GM19240 (cell line): ENCODE results near the gene ANXA10.
"Not testable (repeated sequence)": the region's sequence is repeated elsewhere in the genome, so short reads cannot be mapped to it uniquely, and the experiment has no call there.

Experiments used
- DNase-seq: peaks from one replicate; pipeline ENCODE4 v3.0.0; 2011; ENCODE audit warnings: low spot score; ENCODE audit not compliant: insufficient read length

The ANXA10 gene

DNA sequence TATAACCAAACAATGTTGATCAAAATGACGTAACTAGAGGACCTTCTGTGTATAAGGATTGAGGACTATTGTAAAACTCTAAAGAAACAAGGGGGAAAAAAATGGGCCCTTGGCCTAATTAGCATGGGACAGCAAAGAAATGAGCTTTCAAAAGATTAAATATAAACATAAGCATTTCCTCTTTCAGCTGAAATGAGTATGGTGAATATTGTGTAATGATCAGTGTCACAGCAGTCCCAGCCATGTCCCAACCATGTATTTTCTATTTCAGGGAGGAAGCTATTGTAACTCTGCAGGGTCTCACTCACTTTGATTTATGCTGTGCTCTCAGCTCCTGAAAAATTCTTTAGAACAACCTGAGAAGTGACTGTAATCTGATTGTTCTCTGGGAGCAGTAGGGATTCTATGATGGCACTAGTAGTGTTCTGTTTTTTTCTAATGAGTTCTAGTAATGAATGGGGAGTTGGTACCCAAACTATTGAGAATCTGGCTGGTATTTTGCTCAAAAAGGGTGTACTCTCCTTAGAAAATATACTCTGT lies 25.8 kb downstream of the ANXA10 start:
- DNase-seq, result no peak

DNA sequence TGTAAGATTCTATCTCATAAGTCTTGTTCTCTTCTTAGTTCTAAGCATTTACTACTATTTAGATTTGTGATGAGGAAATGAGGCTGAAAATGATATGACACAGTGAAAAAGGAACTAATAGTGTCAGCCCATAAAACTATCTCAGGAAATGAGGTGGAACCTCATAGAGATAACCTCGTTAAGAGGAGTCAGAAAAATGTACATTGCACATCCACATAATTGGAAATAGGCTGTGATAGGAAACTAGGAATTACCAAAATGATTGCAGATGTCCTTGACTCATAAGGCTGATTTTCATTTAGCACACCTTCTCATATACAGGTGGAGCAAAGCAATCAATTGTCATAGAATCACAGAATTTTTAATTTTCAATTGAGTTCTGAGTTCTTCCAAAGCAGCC lies 26.8 kb downstream of the ANXA10 start:
- no peak for DNase-seq

DNA sequence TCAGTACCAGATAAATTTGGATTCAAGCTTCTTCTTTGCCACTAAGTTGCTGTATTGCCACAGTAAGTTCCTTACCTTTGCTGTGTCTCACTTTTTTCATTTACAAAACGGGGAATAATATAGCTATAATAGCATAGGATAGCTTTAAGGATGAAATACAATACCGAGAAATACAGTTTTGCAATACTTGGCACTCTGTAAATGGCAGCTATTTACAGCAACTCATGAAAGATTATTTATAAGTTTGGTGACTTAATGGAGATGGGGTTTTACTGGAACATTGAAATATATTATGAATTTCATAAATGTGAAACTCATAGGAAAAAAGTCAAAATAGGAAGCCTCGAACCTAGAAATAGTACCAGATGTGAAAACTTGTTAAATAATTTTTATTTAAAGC lies 27.6 kb downstream of the ANXA10 start:
- DNase-seq, result no peak

DNA sequence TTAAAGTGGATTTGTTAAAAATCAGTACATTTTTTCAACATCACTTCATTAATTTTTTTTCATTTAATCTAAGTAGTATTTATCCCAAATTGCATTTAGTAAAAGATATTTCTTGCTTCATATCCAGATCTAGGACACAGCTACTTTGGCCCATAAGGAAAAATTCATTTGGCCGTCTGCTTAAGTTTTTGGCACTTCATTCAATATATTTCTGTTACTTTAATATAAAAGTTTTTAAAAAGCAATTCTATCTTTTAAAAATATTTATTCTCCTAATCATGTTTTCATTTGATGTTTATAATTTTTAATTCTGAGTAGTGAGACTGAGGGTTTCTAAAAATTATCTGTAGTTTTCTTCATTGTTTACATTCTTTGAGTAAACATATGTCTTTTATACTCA lies 28.5 kb downstream of the ANXA10 start:
- DNase-seq, result no peak

DNA sequence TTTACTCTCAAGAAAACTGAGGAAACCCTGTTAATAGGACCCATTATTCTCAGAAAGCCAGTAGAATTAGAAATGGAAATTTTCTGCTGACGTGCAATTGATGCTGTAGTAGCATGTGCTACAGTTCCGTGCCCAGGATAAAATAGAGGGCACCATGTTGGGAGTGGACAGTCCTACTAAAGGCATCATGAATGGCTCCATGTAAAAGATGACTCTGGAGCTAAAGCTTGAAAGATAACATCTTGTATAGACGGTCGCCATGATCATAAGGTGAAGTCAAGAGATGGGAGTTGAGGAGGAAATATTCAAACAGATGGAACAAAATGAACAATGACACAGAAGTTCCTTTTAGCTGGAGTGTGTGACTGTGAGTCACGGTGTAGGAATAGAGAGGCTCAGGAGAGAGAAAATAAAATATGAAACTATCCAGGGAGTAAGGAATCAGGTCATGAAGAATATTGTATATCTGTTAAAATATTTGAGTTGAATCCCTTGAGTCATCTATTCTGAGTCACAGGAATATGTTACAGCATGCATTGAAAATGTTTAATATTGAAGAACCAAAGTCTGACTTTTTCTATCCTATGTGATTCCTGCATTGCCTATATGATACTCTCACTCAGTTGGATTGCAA lies 31.8 kb downstream of the ANXA10 start:
- no peak for DNase-seq

DNA sequence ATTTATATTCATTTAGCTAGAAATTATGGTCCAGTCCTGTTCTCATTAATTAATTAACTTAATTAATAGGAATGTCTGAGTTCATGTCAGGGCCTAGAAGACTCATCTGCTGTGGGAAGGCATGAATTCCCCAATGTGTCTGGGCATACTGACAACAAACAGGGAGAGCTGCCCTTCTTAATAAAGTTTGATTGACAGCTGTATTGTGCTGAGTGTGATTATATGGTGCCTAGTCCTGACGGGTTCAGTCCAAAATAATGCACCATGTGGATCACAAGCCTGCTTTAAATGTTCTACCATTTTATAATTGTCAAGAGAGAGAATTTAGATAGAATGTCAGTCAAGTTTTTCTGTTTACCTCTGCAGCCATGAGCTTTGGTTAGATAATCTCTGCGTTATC lies 34.6 kb downstream of the ANXA10 start:
- no peak for DNase-seq

DNA sequence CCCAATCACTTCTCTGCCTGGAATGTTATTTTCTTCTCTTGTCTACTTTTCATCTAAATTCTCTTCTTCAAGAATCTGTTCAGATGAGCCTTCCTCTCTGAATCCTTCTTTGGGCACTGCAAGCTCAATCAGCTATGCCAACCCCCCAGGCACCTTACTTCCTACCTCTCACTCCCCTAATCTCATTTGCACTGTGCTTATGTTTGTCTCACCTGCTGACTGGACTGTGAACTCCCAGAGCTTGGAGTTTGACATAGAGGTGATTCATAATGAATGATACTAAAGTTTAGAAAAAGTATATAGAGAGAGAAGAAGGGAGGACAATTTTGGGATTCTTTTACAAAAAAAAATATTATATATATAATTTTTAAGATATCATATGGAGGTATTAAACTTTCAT lies 36.3 kb downstream of the ANXA10 start:
- DNase-seq, result no peak

DNA sequence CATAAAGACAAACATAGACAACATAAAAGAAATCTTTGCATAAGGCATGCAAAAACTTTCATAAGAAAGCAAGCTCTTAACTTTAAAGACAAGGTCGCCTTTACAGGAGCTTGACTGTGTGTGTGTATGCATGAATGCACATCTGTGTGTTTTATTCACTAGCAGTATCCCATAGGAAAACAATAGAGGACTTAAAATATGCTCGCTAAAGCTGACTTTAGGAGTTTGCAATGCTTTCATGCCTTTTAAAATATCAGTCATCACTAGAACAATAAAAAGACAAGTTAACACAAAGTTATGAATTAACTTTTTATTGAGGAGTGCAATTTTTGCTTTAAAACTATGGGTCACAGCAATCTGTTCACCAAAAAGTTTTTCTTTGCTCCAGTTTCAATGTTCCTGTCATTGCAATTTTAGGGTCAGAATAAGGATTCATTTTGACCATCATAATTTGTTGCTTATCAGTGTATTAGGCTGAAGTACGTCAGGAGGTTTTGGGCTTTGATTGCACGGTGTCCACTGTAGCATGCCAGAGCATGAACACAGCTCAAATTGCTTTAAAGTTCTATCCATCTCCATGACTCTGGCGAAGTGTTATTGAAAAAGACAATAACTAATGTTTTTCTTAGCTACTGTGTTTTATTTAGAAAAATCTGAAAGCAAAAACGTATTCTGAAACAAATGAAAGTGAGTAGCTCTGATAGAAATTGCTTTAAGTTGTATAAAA lies 36.9 kb downstream of the ANXA10 start:
- DNase-seq, result no peak

DNA sequence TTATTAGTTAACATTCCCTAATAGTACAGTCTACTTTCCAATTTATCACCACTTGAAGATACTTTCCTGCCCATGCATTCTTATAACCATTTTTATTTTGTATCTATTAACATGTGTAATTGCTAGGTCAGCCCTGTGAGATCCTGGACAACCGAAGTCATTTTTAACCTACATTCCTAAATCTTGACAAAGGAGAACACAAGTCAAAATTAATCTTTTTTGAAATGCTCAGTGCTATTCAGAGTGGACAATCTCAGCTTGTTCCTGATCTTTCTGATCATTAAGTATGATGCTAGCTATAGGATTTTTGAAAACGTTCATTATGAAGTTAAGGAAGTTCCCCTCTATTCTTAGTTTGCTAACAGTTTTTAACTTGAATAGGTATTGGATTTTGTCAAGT lies 37.5 kb downstream of the ANXA10 start:
- no peak for DNase-seq

DNA sequence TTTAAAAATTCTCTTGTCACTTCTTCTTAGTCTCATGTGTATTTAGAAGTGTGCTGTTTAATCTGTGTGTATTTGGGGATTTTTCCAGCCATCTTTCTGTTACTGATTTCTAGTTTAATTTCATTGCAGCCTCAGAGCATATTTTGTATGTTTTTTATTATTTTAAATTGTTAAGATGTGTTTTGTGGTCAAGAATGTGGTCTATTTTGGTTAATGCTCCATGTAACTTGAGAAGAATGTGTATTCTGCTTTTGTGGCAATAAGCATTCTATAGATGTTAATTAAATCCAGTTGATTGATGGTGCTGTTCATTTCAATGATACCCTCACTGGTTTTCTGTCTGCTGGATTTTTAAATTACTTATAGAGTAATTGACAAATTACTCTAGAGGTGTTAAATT lies 38.9 kb downstream of the ANXA10 start:
- DNase-seq, result no peak

DNA sequence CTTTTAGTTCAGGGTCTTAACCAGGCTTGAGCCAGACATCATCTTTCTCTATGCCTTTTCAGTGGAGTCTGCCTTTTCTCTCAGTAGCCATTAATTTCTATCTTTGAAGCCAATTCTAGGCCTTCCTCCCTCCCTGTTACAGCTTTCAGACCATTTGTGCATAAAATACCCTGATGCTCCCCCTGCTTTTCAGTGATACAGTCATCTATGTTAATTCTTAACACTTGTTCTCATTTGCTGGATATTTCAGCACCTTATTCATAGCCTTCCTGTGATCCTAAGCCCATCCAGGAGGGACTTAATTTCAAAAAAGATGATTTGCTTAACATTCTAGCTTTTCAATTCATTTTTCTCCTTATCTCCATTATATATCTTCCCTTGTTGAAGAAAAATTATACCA lies 42.3 kb downstream of the ANXA10 start:
- no peak for DNase-seq

DNA sequence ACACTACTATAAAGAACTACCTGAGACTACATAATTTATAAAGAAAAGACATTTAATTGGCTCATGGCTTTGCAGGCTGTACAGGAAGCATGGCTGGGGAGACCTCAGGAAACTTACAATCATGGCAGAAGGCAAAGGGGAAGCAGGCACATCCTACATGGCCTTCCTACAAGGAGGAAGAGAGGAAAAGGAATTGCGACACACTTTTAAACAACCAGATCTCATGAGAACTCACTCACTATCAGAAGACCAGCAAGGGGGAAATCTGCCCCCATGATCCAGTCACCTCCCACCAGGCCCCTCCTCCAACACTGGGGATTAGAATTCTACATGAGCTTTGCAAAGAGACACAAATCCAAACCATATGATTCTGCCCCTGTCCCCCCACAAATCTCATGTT lies 43.5 kb downstream of the ANXA10 start:
- DNase-seq, result not testable (repeated sequence)

DNA sequence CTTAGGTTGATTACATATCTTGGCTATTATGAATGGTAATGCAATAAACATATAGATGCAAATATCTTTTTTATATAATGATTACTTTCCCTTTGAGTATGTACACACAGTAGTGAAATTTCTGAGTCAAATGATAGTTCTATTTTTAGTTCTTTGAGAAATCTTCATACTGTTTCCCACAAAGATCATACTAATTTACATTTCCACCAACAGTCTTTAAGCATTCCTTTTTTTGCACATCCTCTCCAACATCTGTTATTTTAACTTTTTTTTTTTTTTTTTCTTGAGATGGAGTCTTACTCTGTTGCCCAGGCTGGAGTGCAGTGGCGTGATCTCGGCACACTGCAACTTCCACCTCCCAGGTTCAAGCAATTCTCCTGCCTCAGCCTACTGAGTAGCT lies 45.4 kb downstream of the ANXA10 start:
- DNase-seq, result not testable (repeated sequence)

DNA sequence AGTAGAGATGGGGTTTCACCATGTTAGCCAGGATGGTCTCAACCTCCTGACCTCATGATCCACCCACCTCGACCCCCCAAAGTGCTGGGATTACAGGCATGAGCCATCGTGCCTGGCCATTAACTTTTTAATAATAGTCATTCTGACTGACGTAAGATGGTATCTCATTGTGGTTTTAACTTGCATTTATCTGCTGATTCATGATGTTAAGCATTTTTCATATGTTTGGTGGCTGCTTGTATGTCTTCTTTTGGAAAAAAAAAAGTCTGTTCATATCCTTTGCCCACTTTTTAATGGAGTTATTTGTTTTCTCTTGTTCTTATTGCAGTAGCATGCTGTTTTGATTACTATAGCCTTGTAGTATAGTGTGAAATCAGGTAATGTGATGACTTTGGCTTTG lies 45.8 kb downstream of the ANXA10 start:
- DNase-seq, result no peak

DNA sequence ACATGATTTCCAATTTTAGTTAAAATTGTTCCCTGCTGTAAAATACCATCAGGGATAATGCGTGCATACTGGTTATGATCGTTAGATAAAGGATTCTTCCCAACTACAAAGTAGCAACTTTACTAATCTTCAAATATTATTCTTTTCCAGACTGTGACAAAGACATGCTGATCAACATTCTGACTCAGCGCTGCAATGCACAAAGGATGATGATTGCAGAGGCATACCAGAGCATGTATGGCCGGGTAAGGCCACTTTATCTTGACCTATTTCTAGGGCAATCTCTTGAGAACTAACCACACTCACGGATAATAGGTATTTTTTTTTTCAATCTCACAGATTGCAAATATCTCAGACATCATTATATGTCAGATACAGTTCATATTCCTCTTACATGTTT lies 47.0 kb downstream of the ANXA10 start:
- DNase-seq, result no peak

DNA sequence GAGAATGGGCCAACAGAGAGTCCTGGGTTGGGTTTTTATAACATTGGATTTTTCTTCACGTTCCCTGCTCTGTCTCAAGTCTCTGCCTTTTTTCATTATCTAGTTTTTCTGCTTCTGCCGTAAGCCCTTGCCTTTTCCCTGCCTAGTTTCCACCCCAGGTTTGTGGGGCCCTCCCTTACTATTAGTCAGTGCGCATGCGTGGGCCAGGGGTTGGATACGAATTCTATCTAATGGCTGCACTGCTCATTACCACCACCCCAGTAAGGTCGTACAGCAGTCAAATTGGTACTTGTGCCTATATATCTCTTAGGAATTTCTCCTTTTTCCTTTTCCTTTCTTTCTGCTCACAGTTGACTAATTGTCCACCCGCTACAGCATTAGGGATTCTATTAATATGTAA lies 49.4 kb downstream of the ANXA10 start:
- DNase-seq, result no peak

DNA sequence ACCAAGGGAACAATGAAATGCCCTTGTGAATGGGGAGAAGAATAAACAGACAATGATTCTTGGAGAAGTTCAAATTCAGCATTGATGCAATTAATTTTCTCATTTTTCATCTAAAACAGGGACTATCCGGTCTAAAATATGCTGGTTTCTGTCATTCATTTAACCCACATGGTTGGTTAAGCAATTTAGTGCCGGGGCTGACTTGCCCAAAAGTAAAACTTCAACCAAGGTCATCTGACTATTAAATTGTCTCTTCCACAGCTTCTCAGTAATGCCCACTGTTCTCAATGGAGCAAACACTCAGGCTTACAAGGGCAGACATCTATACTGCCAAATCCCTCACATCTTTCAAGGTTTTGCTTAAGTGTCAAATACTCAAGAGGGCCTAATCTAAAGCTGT lies 51.3 kb downstream of the ANXA10 start:
- no peak for DNase-seq

DNA sequence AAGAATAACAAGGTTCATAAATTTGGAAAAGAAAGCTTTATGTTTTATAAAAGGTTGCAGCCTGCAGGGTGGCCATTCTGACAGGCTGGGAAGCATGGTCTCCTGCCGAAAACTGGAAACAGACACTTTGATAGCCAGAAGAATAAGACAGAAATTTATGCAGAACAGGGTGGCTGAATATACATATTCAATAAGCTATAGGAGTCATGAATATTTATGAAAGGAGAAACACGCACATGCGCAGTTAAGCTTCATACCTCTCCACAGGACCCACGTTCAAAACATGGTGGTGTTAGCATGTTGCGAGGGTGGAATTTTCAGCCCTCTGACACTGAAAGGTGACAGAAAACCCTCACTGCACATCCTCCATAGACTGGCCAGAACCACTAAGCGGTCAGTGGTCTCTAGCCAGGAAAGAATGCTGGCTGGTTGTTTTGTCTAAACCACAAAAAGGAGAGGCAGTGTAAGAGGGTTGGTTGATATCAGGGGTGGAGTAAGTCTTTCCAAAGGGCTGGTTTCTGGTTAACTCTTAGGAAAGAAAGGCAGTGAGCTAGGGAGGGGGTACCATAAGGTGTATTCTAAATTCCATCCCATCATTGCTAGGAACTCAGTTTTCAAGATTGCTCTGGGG lies 58.2 kb downstream of the ANXA10 start:
- DNase-seq, result no peak

DNA sequence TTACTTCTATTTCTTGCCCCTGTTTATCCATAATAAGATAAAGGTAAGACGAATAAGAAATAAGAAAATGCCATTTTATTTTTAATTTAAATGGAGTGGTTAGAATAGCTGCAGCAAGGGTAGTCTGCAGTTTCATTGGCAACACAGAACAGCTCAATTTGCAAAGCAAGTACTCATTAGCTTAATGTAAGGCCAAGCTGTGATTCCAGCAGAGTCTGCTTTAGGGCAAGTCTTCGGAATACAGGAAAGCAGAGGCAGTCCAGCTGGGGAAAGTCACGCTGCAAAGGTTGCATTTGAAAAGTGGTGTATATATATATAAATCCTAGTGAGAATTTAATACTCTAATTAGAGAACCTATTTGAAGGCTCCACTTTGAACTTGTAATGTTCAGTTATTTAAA lies 59.0 kb downstream of the ANXA10 start:
- no peak for DNase-seq

DNA sequence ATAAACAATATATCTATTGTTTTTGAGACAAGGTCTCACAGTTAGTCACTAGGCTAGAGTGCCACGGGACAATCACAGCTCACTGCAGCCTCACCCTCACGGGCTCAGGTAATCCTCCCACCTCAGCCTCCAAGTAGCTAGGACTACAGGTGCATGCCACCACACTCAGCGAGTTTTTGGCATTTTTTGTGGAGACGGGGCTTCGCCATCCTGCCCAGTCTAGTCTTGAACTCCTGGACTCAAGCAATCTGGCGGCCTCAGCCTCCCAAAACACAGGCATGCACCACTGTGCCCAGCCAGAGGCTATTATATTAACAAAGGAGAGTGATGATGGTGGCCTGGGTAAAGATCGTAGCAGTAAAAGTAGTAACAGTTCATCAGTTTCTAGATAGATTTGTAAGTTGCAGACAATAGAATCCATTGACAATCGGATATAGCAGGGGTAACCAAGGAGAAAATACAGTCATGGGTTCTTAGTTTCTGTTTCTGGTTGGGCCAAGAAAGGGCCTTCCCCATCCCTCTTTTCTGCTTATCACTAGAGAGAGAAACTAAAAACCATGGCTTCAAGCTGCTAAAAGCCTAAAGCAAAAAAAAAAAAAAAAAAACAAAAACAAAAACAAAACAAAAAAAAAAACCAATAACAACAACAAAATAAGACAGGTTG lies 60.6 kb downstream of the ANXA10 start:
- no peak for DNase-seq

DNA sequence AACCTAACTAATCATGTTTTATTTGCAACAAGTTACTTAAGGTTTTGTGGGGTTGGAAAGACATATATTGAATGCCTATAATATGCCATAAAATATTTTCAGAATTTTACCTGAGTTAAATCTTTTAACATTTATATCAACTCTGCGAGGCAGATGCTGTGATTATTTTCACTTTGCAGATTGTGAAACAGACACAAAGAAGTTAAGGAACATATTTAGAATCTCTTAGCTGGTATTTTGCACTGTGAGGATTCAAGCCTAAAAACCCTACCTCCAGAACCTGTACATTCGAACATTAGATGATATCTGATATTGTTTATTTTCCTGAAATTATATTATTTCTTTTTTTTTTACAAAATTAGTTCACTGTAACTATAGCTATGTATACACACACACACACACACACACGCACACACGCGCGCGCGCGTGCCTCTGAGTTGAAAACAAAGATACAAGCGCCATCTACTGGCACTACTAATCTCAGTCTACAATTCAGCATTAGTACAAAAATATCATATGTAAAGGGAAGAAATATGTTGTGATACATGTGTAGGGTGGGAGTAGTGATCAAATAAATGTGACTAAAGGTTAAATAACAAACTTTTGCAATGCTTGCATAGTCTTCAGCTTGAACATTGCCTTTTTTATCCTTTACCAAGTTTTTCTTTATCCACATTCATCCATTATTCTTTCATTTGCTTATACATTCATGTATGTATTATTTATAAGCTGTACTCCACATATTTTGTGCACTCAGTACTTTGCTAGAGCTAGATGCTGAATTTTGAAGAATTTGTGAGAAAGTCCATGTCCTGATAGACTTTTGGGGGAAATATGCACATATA lies 61.5 kb downstream of the ANXA10 start:
- no peak for DNase-seq
